HG03342 (cell line): Measurements from ENCODE around the gene SH2D3A.
"Not testable (repeated sequence)": the region's sequence is repeated elsewhere in the genome, so short reads cannot be mapped to it uniquely, and the experiment has no call there.

Source experiments
- ATAC-seq: cut with Tn5 transposase; IDR thresholded peaks from one replicate; pipeline ENCODE4 v1.9.1; 2021; ENCODE audit warnings: mild to moderate bottlenecking, moderate library complexity; ENCODE audit not compliant: unreplicated experiment

The SH2D3A gene

DNA sequence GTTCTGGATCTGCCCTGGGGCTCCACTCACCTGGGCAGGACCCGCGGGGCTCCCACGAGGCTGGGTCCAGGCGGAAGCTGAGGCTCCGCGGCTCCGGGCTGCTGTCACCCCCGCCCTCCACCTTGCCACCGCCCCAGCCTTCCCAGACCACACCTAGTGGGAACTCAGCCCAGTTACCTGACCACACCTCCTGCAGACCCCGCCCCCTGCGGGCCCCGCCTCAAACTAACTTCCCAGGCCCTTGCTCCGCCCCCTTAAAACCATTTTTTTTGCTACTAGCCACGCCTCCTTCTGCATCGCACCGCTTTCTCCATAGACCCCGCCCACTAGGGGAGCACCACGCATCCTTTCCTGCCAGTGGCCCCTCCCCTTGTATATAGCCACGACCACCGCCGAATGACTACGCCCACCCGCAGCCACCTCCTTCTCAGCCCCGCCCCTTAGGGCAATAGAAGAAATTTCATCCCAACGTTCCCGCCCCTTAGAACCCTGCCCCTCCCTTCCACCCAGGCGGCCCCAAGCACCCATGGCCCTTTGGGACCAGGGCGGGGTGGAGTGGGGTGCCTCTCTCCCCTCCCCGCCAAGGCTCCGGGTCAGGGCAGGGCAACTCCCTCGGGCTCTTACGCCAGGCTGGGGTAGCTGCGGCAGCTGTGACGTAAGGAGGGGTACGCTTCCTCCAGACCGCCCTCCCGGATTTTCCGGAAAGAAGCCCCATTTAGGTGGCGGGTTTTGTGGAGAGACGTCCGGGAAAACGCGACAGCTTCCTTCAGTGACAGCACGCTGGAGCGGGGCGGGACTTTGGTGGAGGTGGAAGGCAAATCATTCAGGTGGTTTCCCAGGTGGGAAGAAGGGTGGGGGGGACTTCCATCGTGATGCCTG is at the start of gene SH2D3A:
TSS of gene SH2D3A (minus strand) at position 79 of the 879 bp plus-strand sequence. CDS start 3,687 bp downstream, outside the sequence.
- ATAC-seq: peak; percentile 63

DNA sequence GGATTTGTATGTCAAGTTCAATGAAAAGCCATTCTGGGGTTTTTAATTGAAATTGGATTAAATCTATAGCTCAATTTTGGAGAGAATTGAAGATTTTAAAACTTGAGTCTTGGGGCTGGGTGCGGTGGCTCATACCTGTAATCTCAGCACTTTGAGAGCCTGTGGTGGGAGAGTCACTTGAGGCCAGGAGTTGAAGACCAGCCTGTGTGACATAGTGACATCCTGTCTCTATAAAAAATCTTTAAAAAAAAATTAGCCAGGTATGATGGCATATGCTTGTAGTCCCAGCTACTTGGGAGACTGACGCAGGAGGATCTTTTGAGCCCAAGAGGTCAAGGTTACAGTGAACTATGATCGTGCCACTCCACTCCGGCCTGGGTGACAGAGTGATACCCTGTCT is 46.4 kb upstream of the SH2D3A start:
- ATAC-seq: no peak

DNA sequence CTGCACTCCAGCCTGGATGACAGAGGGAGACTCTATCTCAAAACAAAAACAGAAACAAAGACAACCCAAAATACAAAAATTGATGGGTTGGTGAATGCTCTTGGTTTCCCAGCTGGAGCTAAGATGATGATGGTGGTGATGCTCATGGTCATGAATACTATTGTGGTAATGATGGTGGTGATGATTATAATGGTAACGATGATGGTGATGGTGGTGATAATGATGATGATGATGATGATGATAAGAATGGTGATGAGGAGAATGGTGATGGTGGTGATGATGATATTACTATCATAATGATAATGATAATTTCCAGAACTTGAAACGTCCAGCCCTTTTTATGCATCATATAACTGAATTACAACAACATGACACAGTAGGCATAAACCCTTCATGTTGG is 45.4 kb upstream of the SH2D3A start:
- no peak for ATAC-seq

DNA sequence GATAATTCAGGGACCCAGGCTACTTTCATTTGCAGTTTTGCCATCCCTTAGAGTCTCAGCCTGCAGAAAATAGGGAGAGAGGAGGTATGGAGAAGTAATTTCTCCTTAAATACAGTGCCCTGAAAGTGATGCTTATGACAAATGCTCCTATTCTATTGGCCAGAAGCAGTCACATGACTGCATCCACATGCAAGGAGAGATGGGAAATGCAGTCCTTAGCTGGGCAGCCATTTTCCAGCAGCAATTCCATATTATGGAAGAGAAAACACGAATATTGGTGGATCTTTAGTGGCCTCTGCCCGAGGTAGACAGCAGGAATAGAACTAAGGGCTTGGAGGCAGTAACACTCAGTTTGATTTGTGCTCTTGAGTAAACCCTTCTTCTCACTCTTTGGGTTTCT is 44.7 kb upstream of the SH2D3A start:
- ATAC-seq: no peak

DNA sequence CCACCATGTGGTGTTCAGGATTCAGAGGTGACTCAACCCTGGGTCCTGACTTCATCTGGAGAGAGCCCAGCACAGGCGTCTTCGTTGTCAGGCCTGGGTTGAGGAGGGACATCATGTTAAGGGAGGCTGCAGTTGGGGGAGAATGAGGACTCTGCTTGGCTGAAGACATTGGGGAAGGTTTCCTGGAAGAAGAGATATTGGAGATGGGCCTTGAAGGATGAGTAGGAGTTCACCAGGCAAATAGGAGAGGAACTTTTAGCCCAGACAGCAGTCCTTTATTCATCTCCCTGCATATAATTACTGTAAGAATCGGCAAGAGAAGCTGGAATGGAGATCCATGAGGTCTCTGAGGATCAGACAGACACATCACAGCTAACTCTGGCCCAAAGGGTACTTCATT is 44.1 kb upstream of the SH2D3A start:
- no peak for ATAC-seq

DNA sequence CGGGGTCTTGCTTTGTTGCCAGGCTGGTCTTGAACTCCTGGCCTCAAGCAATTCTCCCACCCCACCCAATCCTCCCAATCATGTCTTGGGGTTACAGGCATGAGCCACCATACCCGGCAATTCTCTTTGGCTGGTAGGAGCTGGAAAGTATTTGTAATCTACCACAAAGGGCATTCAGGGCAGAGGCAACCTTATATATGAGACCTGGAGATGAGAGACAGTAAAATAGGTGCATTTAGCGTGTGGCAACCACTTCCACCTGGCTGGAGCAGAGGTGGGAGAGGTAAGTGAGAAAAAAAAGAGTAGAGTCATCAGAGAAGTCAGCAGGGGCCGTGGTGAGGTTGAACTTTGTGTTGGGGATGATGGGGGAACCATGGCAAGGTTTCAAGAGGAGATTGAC is 42.0 kb upstream of the SH2D3A start:
- no peak for ATAC-seq

DNA sequence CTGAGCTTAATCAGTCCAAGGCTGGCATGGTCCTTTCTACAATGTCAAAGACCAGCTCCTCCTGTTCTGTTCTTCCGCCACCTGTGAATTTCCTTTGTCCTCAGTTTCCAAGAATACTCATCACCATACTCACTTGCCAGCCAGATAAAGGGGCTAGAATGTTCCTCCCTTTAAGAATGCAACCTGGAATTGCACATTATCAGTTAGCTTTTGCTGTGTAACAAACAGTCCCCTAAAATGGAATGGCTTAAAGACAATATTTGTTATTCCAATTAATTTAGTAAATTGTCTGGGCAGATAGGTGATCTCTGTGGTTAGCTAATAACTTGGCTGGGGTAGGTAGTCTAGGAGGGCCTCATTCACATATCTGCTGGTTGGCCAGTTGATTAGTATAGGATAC is 41.3 kb upstream of the SH2D3A start:
- ATAC-seq: no peak

DNA sequence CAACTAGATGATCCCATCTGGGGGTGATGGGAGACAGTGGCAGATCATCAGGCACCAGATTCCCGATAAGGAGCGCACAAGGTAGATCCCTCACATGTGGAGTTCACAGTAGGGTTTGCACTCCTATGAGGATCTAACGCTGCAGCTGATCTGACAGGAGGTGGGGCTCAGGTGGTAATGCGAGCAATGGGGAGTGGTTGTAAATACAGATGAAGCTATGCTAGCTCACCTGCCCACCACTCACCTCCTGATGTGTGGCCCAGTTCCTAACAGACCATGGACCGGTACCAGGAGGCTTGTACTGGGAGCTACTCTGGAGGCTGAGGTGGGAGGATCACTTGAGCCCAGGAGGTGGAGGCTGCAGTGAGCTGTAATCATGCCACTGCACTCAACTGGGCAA is 40.1 kb upstream of the SH2D3A start:
- ATAC-seq: no peak

DNA sequence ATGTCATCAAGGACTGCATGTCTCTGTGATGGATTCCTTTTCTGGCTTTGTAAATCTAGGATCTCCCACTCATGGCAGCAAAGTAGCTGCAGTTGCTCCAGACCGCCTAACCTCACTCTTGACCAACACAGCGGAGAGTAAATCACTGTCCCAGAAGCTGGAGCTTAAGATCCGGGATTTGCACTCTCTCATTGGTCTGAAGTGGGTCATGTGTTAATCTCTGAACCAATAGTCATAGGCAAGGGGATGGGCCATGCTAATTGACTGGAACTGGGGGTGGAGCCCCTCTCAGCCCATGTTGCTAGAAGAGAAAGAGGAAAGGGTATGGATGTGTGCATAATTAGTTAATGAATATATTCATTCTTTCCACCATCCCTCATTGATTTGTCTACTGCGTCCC is 39.3 kb upstream of the SH2D3A start:
- no peak for ATAC-seq

DNA sequence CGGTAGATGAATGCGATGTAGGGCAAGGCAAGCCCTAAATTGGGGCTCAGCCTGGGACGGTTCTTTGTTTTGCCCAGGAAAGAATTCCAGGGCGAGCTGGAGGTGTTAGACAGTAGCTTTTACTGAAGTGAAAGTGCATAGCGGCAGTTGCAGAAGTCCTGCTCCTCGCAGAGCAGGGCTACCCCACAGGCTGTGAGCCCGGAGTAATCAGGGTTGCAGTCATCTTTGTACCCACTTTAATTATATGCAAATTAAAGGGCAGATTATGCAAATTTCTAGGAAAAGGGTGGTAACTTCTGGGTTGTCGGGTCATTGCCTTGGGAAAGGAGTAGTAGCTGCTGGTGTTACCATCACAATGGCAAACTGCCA is 35.8 kb upstream of the SH2D3A start:
- ATAC-seq: no peak

DNA sequence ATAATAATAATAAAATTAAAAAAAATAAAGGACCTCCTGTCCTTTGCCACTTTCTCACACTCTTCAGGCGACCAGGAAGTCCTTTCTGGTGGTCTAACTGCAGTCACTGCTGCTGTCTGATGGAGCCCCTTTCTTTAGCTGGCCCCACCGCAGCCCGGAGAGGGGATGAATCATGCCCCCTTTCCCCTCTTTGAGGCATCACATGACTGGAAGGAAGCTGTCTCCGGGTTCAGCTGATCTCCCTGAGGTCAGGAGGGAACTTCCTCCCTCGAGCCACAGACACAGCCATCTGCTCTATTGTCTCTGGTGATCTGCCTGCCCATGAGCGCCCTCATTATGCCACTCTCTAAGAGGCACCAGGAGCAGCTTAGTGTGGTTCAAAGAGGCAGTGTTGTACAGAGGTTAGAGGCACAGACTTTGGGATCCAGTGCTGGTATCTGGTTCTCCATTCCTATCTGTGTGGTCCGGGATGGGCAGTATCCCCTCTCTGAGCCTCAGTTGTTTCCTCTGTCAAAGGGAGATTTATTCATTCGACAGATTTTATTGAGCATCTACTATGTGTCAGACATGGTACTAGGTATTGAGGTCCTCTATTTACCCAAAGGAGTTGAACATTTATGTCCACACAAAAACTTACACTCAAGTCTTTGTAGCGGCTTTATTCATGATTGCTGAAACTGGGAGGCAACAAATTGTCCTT is 35.3 kb upstream of the SH2D3A start:
- ATAC-seq: peak; percentile 61

DNA sequence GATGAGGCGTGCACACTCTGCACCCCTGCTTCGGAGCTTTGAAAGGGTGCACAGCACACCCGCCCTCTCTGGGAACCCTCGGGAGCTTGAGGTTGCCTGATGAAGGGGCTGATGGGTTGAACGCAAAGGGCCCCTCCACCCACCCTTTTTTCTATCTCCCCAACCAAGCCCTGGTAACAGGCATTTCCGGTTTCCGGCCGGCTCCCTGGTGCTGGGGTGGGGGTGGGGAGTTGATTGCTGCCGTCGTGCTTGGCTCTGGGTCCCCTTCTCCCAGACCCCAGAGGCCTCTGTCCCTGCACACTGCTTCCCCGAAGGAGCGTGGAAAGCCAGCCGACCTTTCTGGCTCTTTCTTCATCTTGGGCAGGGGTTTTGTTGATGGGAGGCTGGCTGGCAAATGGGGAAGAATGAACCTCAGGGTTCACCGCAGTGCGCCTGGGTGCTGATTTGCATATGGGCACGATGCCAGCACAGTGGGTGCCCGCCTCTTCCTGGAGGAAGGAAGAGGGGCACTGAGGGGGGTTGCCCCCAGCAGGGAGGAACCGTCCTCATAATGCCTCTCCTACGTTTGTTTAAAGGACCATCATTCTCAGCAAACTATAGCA is 34.4 kb upstream of the SH2D3A start:
- no peak for ATAC-seq

DNA sequence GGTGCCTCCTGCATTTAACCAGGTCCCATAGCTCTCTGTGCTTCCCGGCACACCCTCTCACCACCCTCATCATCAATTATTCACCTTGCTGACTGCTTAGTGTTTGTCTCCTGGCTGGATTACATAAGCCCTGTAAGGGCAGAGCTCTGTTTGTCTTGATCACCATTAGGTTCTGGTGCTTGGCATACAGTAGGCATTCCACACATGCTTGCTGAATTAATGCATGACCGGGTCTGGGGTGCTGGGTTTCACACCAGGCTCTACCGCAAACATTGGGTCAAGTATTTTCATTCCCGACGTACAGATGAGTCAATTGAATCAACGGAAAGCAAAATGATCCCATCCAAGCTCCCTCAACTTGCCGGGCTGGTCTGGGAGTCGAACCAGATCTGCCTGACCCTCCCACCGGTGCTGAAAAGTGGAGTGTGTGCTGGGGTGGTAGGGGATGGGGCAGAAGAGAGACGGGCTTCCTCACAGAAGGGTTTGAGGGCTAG is 33.8 kb upstream of the SH2D3A start:
- no peak for ATAC-seq

DNA sequence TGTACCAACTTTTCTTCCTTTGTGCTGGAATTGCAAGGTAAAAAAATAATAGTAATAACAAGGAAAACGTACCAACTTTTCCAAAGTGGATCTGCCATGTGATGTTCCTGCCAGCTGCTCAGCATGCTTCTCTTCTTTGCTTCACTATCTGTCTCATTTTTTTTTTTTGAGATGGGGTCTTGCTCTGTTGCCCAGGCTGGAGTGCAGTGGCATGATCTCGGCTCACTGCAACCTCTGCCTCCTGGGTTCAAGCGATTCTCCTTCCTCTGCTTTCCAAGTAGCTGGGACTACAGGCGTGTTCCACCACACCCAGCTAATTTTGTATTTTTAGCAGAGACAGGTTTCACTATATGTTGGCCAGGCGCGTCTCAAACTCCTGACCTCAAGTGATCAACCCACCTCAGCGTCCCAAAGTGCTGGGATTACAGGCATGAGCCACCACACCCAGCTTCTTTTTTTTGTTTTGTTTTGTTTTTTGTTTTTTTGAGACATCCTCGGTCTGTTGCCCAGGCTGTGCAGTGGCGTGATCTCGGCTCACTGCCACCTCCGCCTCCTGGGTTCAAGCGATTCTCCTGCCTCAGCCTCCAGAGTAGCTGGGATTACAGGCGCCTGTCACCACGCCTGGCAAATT is 33.0 kb upstream of the SH2D3A start:
- not testable (repeated sequence) for ATAC-seq

DNA sequence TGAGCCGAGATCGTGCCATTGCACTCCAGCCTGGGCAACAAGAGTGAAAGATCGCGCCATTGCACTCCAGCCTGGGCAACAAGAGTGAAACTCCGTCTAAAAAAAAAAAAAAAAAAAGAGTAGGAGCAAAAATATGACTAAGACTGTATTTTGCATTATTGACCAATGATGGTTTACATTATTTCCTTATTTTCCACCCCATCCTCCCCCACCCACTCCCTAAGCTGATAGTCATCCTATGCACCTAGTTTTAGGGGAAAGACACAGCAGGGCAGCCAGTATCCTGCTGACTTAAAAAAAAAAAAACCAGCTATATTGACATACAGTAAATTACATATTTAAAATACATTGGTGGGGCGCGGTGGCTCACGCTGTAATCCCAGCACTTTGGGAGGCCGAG is 30.4 kb upstream of the SH2D3A start:
- ATAC-seq: no peak

DNA sequence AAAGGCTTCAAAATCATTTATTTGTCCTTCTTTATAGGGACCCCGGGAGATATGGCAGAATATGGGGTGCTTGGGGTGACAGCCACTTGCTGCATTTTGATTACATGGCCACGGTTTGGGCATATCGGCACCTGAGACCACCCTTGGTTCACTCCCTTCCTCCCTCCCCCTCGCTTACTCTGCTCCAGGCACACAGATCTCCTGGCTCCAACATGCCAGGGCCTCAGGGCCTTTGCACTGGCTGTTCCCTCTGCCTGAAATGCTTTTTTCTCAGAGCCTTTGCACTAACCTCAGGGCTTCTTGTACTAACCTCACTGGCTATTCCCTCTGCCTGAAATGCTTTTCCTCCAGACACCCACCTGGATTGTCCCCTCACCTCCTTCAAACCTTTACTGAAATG is 29.0 kb upstream of the SH2D3A start:
- no peak for ATAC-seq

DNA sequence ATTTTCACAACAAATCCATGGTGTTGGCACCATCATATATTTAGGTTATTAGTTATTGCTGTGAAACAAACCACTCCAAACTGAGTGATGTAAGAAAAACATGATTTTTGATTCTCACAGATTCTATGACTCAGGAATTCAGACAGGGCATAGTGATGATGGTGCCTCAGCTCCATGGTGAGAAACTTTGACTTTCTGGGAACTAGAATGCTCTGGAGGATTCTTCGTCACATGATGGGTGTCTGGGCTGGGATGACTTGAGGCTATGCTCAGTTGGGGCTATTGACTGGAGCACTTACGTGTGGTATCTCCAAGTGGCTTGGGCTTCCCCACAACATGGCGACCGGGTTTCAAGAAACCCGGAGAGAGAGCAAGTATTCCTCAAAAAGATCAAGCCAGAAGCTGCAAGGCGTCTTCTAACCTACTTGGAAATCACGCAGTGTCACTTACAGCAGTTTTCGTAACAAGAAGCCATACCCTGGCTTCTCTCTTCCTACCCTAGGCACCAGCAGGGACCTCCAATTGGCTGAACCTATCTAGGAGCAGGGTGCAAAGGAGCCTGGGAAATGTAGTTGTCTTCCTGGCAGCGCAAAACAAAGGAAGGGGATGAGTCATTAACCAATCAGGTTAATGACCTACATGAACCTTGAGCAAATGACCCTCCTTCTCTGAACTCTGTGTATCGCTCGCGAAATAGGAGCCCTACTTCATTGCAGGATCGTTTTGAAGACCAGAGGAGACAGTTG is 27.6 kb upstream of the SH2D3A start:
- ATAC-seq: no peak

DNA sequence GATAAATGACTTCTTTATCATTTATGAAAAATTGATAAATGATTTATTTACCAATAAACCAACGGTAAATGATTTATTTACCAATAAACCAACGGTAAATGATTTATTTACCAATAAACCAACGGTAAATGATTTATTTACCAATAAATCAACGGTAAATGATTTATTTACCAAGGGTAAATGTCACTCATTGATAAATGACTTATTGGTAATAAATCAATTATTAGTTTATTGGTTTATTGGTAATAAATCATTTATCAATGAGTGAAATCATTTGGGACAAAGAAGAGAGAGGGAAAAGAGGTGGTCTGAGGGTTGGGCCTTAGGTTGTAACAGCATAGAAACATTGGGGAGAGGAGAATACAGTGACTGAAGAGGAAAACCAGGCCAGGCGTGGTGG is 26.7 kb upstream of the SH2D3A start:
- no peak for ATAC-seq

DNA sequence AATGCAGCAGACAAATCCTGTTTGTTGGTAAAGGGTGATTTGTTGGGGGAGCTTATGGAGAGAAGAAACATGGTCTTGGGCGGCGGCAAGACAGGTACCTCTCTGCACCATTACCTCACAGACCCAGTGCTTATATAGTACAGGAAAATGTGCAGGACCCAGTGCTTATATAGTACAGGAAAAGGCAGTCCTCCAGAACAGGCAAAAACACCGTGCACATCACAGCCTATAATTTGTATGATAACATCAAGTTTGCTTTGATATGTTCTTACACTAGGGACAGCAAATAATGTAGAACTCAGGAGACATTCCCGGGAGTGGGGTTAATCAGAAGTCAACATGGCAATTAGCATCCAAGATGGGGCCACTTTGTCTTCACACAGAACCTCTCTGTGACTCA is 26.2 kb upstream of the SH2D3A start:
- no peak for ATAC-seq

DNA sequence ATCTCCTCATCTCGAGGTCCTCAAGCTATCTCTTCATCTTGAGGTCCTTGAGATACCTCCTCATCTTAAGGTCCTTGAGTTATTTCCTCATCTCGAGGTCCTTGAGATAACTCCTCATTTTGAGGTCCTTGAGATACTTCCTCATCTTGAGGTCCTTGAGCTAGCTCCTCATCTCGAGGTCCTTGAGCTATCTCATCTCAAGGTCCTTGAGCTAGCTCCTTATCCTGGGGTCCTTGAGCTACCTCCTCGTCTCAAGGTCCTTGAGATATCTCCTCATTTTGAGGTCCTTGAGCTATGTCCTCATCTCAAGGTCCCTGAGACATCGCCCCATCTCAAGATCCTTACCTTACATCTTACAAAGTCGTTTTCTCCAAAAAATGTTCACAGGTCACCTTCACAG is 24.0 kb upstream of the SH2D3A start:
- ATAC-seq: no peak
